Measurements from ENCODE around the gene MRPL9. TPM values are rescaled to one million over a fixed set of nuclear protein-coding genes. Genes with fewer than 3 reads are reported as not detected.
A peak's percentile ranks its signal among the peaks of the same experiment; 100 is the strongest.

Gene MRPL9
- total RNA-seq: 100 to 1,000 TPM; 152 to 164 TPM
- 69.6 TPM for polyA plus RNA-seq (2013, experiment 1 of 2)
- 72.5 TPM for polyA plus RNA-seq (2013, experiment 2 of 2)
- 29.6 to 96.2 (median 51.5) reads per million in 172 experiments for total RNA-seq

- Mint-ChIP-seq H3K4me3 (peak within 1 kb of the TSS; percentile 94), H3K27ac (peak within 1 kb of the TSS; percentile 98), H3K36me3 (ENCODE audit: low read depth) (peaks cover 56% of the 10 kb centered on the region), H3K27me3 (no peaks in the 10 kb centered on the region), H3K9me3 (no peaks in the 10 kb centered on the region), H3K4me1 (ENCODE audit: low read depth) (peaks cover 29% of the 10 kb centered on the region)
- Histone ChIP-seq H3K4me3 (ENCODE audit: low read length) (peak within 1 kb of the TSS; percentile 94), H3K36me3 (ENCODE audit: insufficient read depth, low read length) (peaks cover 36% of the 10 kb centered on the region), H3K27me3 (ENCODE audit: control insufficient read depth in 1 of 2, insufficient read depth in 2 of 2, low read length in 2 of 2) (no peaks in the 10 kb centered on the region), H3K27ac (ENCODE audit: low read depth in 1 of 2, low read length in 2 of 2) (peak within 1 kb of the TSS; percentile 75 to 86), H3K4me1 (ENCODE audit: insufficient read depth, low read length) (peaks cover 14% of the 10 kb centered on the region), H3K9me3 (ENCODE audit: control insufficient read depth in 1 of 2, insufficient read depth in 1 of 2, low read length in 2 of 2) (no peaks in the 10 kb centered on the region)
- POLR2A ChIA-PET: interaction anchor here (0.6 to 3.8 kb wide), 18 partner anchors 10 to 573 kb away, joined by 3 to 44 read pairs (median 4); partner anchors contain the start of genes CGN, PI4KB, RIIAD1 and TDRKH
- intact Hi-C loops (cut with DNase I, micrococcal nuclease): loop anchor here (1.0 to 10.0 kb wide), 3 partner anchors 27 to 232 kb away; partner anchors contain the start of genes TDRKH (in 2 of the 2) and S100A10 (in 1 of the 2)
- CTCF ChIA-PET: interaction anchor here (1.1 to 1.8 kb wide), 3 partner anchors 27 to 169 kb away, joined by 4 to 7 read pairs (median 6); partner anchors contain the start of gene TDRKH
- DNase-seq (peak; percentile 71 to 89 (median 83)), ATAC-seq (ENCODE audit: poor library complexity) (peak; percentile 99)
- no peak for TF ChIP-seq CTCF (IDR thresholded peaks at IDR 0.05)
Observed at GRCh38 chr1:151762941-151763921, at the start of gene MRPL9. MRPL9 (minus strand) TSS chr1:151763496; CDS start chr1:151763479, 17 bp downstream.

DNA sequence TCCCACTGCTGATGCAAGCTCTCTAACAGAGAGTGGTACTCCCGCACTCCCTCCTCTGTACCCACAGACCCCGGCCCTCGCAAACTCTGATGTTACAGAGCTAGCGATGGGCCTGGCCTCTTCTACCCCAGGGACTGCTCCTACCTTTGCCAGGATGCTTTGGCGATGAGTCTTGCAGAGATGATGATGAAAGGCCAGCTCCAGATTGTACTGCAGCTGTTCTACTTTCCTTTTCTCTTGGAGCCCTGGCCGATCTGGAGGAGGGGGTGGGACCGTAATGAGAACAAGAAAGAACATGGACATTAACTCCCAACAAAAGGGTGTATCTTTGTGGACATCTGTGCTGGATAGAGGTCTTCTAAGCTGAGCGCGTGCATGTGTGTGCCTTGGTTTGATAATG lies 47.9 kb upstream of the MRPL9 start:
- H3K4me3 Mint-ChIP-seq: no peak overlapping the region
- POLR2A ChIA-PET: interaction anchor here (0.6 kb wide), 1 partner anchor 364 kb away, joined by 3 read pairs; no protein-coding TSS in a partner anchor

More for the DNA sequence above, 47.9 kb upstream of the MRPL9 start:
- ATAC-seq (ENCODE audit: poor library complexity) (no peak), DNase-seq (no peak)
- Mint-ChIP-seq H3K27ac (peak overlapping the region; percentile 14), H3K4me1 (ENCODE audit: low read depth) (peaks cover 31% of the 10 kb centered on the region), H3K36me3 (ENCODE audit: low read depth) (no peaks in the 10 kb centered on the region), H3K9me3 (no peaks in the 10 kb centered on the region), H3K27me3 (no peaks in the 10 kb centered on the region)
- H3K9me3 ChIP-seq (ENCODE audit: control insufficient read depth in 1 of 2, insufficient read depth in 1 of 2, low read length in 2 of 2): no peaks in the 10 kb centered on the region
- H3K4me3 ChIP-seq (ENCODE audit: low read length): no peak overlapping the region
- H3K27ac ChIP-seq (ENCODE audit: low read depth in 1 of 2, low read length in 2 of 2): no peak overlapping the region
- intact Hi-C loops (cut with DNase I, micrococcal nuclease): no loop called here
- no peak for TF ChIP-seq CTCF (IDR thresholded peaks at IDR 0.05)
- H3K27me3 ChIP-seq (ENCODE audit: control insufficient read depth in 1 of 2, insufficient read depth in 2 of 2, low read length in 2 of 2): no peaks in the 10 kb centered on the region
- H3K36me3 ChIP-seq (ENCODE audit: insufficient read depth, low read length): peaks cover 18% of the 10 kb centered on the region
- H3K4me1 ChIP-seq (ENCODE audit: insufficient read depth, low read length): peaks cover 41% of the 10 kb centered on the region
- CTCF ChIA-PET: interaction anchor here (1.2 kb wide), 1 partner anchor 217 kb away, joined by 3 read pairs; no protein-coding TSS in a partner anchor
